22Rv1 (cell line): ENCODE data around the gene GSDMA.

Source experiments
- H3K27ac ChIP-seq: fragments of 450-650 bp; 2 replicates; pipeline ENCODE4 v1.5.1; 2017
- CTCF ChIP-seq: fragments of 450-650 bp; IDR thresholded peaks from 2 replicates; pipeline ENCODE4 v1.5.1; 2017; ENCODE audit warnings: mild to moderate bottlenecking
- ZFX ChIP-seq: fragments of 450-650 bp; IDR thresholded peaks from 2 replicates; pipeline ENCODE4 v1.6.1; 2017; ENCODE audit warnings: antibody characterized with exemption, borderline replicate concordance

Gene GSDMA

GRCh38 chr17:39960524-39961041 is 2.2 kb upstream of the GSDMA start:
- TF ChIP-seq ZFX (no peak), CTCF (no peak)
- H3K27ac ChIP-seq: no peak overlapping the region

GRCh38 chr17:39963829-39964228 is 1.0 kb downstream of the GSDMA start:
- TF ChIP-seq ZFX (no peak), CTCF (no peak)
- no peak overlapping the region for H3K27ac ChIP-seq

- TF ChIP-seq CTCF (no peak), ZFX (no peak)
Observed at GRCh38 chr17:39965017-39965699, 2.4 kb downstream of the GSDMA start.

GRCh38 chr17:39966771-39967170 is 4.0 kb downstream of the GSDMA start:
- no peak for TF ChIP-seq ZFX
- TF ChIP-seq CTCF: no peak
- no peak overlapping the region for H3K27ac ChIP-seq

More at GRCh38 chr17:39965017-39965699, 2.4 kb downstream of the GSDMA start:
- no peak overlapping the region for H3K27ac ChIP-seq

- H3K27ac ChIP-seq: no peak overlapping the region
- no peak for TF ChIP-seq CTCF
- TF ChIP-seq ZFX: no peak
Observed at GRCh38 chr17:39968761-39969160, 6.0 kb downstream of the GSDMA start.

- H3K27ac ChIP-seq: no peak overlapping the region
- TF ChIP-seq ZFX: no peak
- TF ChIP-seq CTCF: no peak
Observed at GRCh38 chr17:39969375-39969774, 6.6 kb downstream of the GSDMA start.

- no peak for TF ChIP-seq ZFX
- TF ChIP-seq CTCF: no peak
- H3K27ac ChIP-seq: no peak overlapping the region
Observed at GRCh38 chr17:39970157-39970692, 7.4 kb downstream of the GSDMA start.
